Gastroesophageal sphincter (tissue), 4 donors: ENCODE measurements around the gene BMP4. TPM values are rescaled to one million over a fixed set of nuclear protein-coding genes. Genes with fewer than 3 reads are reported as not detected.

Experiments used
- ATAC-seq: fragments of 150-250 bp; one replicate; pipeline ENCODE4 v1.9.1; 2016; ENCODE audit warnings: mild to moderate bottlenecking, moderate library complexity
- H3K27ac ChIP-seq, 4 donors: fragments of 200-600 bp; sonication (generic) in 3 of 4; 1 replicate in 3 of 4; 2 replicates in 1 of 4; pipeline ENCODE4 v1.5.1; 2016 to 2019
- H3K27me3 ChIP-seq: fragments of 200-600 bp; sonication (generic); one replicate; pipeline ENCODE4 v1.5.1; 2019
- H3K36me3 ChIP-seq, 2 donors: fragments of 200-600 bp; sonication (generic); one replicate each; pipeline ENCODE4 v1.5.1; 2019; ENCODE audit warnings: control low read depth in 1 of 2
- H3K4me1 ChIP-seq, 3 donors: fragments of 200-600 bp; sonication (generic); 1 replicate in 2 of 3; 2 replicates in 1 of 3; pipeline ENCODE4 v1.5.1; 2016 to 2019; ENCODE audit warnings: control low read depth in 2 of 3
- H3K4me3 ChIP-seq, 2 donors: fragments of 200-600 bp; sonication (generic); one replicate each; pipeline ENCODE4 v1.5.1; 2019; ENCODE audit warnings: mild to moderate bottlenecking in 1 of 2, moderate library complexity in 1 of 2
- H3K9me3 ChIP-seq, 3 donors: fragments of 200-600 bp; sonication (generic); one replicate each; pipeline ENCODE4 v1.5.1; 2017 to 2019; ENCODE audit warnings: control low read depth in 2 of 3
- CTCF ChIP-seq, 4 experiments: fragments of 200-600 bp in 2 of 4; fragments of 450-650 bp in 2 of 4; sonication (generic) in 1 of 4; IDR thresholded peaks; one replicate each; pipeline ENCODE4 v1.5.1; 2017 to 2019; ENCODE audit warnings: antibody characterized with exemption in 4 of 4, mild to moderate bottlenecking in 2 of 4, moderate library complexity in 2 of 4
- EP300 ChIP-seq: sonication (generic); formaldehyde crosslinking; IDR thresholded peaks from one replicate; pipeline ENCODE4 v1.6.1; 2017; ENCODE audit warnings: antibody characterized with exemption, mild to moderate bottlenecking
- POLR2A ChIP-seq, 2 donors: fragments of 450-650 bp; IDR thresholded peaks; one replicate each; pipeline ENCODE4 v1.6.1; 2017; ENCODE audit warnings: antibody characterized with exemption in 2 of 2, mild to moderate bottlenecking in 2 of 2, moderate library complexity in 1 of 2
- POLR2AphosphoS5 ChIP-seq: sonication (generic); formaldehyde crosslinking; IDR thresholded peaks from one replicate; pipeline ENCODE4 v1.6.1; 2017; ENCODE audit warnings: antibody characterized with exemption
- WGBS, 2 donors: methylation state at CpG; one replicate each; pipeline ENCODE4 v1.1.5; 2018; ENCODE audit warnings: low coverage in 1 of 2; 5-methylcytosine and 5-hydroxymethylcytosine counted together
- total RNA-seq, 4 donors: library from RNA; depleted of rRNA; stranded (reverse); fragments of >200 nt; gene quantifications; one replicate each; pipeline ENCODE4 v1.1.0, GENCODE V29; 2016

BMP4 gene
- total RNA-seq, 4 donors from 2014 or later, result 11.3 to 81.2 (median 26.6) TPM

- Histone ChIP-seq H3K9me3 (no peaks in the 10 kb centered on the region), H3K27me3 (no peaks in the 10 kb centered on the region), H3K36me3 (no peaks in the 10 kb centered on the region), H3K27ac (no peak overlapping the region), H3K4me1 (no peaks in the 10 kb centered on the region), H3K4me3 (no peak overlapping the region)
- TF ChIP-seq CTCF (IDR thresholded peaks at IDR 0.05) (no peak), EP300 (no peak), POLR2AphosphoS5 (no peak), POLR2A (IDR thresholded peaks at IDR 0.05) (no peak)
- WGBS, 2 donors, result 64 to 92% methylated on average over 2 to 5 of the region's 5 CpGs
- no peak for ATAC-seq
Measured at GRCh38 chr14:53975444-53975843, 18.8 kb upstream of the BMP4 start.

GRCh38 chr14:53971521-53971920 is 14.9 kb upstream of the BMP4 start:
- Histone ChIP-seq H3K36me3 (no peaks in the 10 kb centered on the region), H3K4me3 (no peak overlapping the region), H3K9me3 (no peaks in the 10 kb centered on the region), H3K27me3 (peaks cover 14% of the 10 kb centered on the region), H3K4me1 (no peaks in the 10 kb centered on the region), H3K27ac (no peak overlapping the region)
- no peak for ATAC-seq
- WGBS, 2 donors, result 80 to 91% methylated on average over 4 of the region's 4 CpGs
- TF ChIP-seq POLR2AphosphoS5 (no peak), CTCF (IDR thresholded peaks at IDR 0.05) (no peak), EP300 (no peak), POLR2A (IDR thresholded peaks at IDR 0.05) (no peak)

GRCh38 chr14:53969326-53969725 is 12.7 kb upstream of the BMP4 start:
- Histone ChIP-seq H3K36me3 (no peaks in the 10 kb centered on the region), H3K27ac (no peak overlapping the region), H3K27me3 (peaks cover 34% of the 10 kb centered on the region), H3K4me3 (no peak overlapping the region), H3K4me1 (no peaks in the 10 kb centered on the region), H3K9me3 (no peaks in the 10 kb centered on the region)
- ATAC-seq, result no peak
- TF ChIP-seq POLR2A (IDR thresholded peaks at IDR 0.05) (no peak), CTCF (IDR thresholded peaks at IDR 0.05) (no peak), EP300 (no peak), POLR2AphosphoS5 (no peak)

GRCh38 chr14:53968726-53969125 is 12.1 kb upstream of the BMP4 start:
- Histone ChIP-seq H3K27ac (no peak overlapping the region), H3K4me3 (no peak overlapping the region), H3K9me3 (no peaks in the 10 kb centered on the region), H3K4me1 (peaks cover 0 to 3% (median under 1%) of the 10 kb centered on the region in 3 donors), H3K36me3 (no peaks in the 10 kb centered on the region), H3K27me3 (peaks cover 40% of the 10 kb centered on the region)
- WGBS, 2 donors, result 83 to 85% methylated on average over 1 to 3 of the region's 3 CpGs
- no peak for ATAC-seq
- TF ChIP-seq CTCF (IDR thresholded peaks at IDR 0.05) (no peak), POLR2A (IDR thresholded peaks at IDR 0.05) (no peak), POLR2AphosphoS5 (no peak), EP300 (no peak)

- Histone ChIP-seq H3K27me3 (peaks cover 52% of the 10 kb centered on the region), H3K4me3 (no peak overlapping the region), H3K36me3 (no peaks in the 10 kb centered on the region), H3K9me3 (no peaks in the 10 kb centered on the region), H3K27ac (no peak overlapping the region), H3K4me1 (peaks cover 0 to 14% (median 6%) of the 10 kb centered on the region in 3 donors)
- TF ChIP-seq CTCF (IDR thresholded peaks at IDR 0.05) (no peak), POLR2AphosphoS5 (no peak), POLR2A (IDR thresholded peaks at IDR 0.05) (no peak), EP300 (no peak)
- 70% methylated on average over 2 of the region's 2 CpGs; no CpG with 5 or more reads in 1 of the 2 donors for WGBS, 2 donors
- ATAC-seq, result no peak
Measured at GRCh38 chr14:53967606-53968005, 11.0 kb upstream of the BMP4 start.
